NCI-H345 treated with DMSO at 0.1 percent for 48 hours (cell line): ENCODE results near the gene MYEOV.

ENCODE experiments used
- DNase-seq: peaks from one replicate; lab custom pipeline; 2025; ENCODE audit not compliant: unreplicated experiment; lab: John Stamatoyannopoulos, UW

The MYEOV gene

GRCh38 chr11:69301081-69301454 lies 7.1 kb downstream of the MYEOV start:
- no peak for DNase-seq

- DNase-seq, result no peak
Observed at GRCh38 chr11:69301455-69302401, 7.8 kb downstream of the MYEOV start.

GRCh38 chr11:69302447-69303020 lies 8.6 kb downstream of the MYEOV start:
- DNase-seq, result no peak

GRCh38 chr11:69303427-69303826 lies 9.5 kb downstream of the MYEOV start:
- no peak for DNase-seq

- no peak for DNase-seq
Observed at GRCh38 chr11:69304258-69304657, 10.3 kb downstream of the MYEOV start.

GRCh38 chr11:69304686-69305085 lies 10.7 kb downstream of the MYEOV start:
- no peak for DNase-seq

- no peak for DNase-seq
Observed at GRCh38 chr11:69305885-69306540, 12.1 kb downstream of the MYEOV start.

- no peak for DNase-seq
Observed at GRCh38 chr11:69306821-69307220, 12.9 kb downstream of the MYEOV start.

GRCh38 chr11:69307421-69307820 lies 13.5 kb downstream of the MYEOV start:
- no peak for DNase-seq

GRCh38 chr11:69307871-69308431 lies 14.0 kb downstream of the MYEOV start:
- DNase-seq, result no peak

GRCh38 chr11:69308491-69308911 lies 14.5 kb downstream of the MYEOV start:
- DNase-seq, result no peak

GRCh38 chr11:69308936-69309615 lies 15.1 kb downstream of the MYEOV start:
- no peak for DNase-seq

GRCh38 chr11:69309631-69310280 lies 15.8 kb downstream of the MYEOV start:
- no peak for DNase-seq

- DNase-seq, result no peak
Observed at GRCh38 chr11:69310351-69310750, 16.4 kb downstream of the MYEOV start.

- no peak for DNase-seq
Observed at GRCh38 chr11:69310934-69311766, 17.2 kb downstream of the MYEOV start.

- no peak for DNase-seq
Observed at GRCh38 chr11:69311767-69312385, 17.9 kb downstream of the MYEOV start.

- no peak for DNase-seq
Observed at GRCh38 chr11:69312453-69313404, 18.8 kb downstream of the MYEOV start.

- DNase-seq, result no peak
Observed at GRCh38 chr11:69313992-69314391, 20.0 kb downstream of the MYEOV start.
